Right lobe of liver (tissue), 6 donors: ENCODE measurements around the gene WAS. TPM values are rescaled to one million over a fixed set of nuclear protein-coding genes. Genes with fewer than 3 reads are reported as not detected.

ENCODE experiments used
- ATAC-seq, 4 donors: fragments of 200-7000 bp; cut with Tn5 transposase; one replicate each; pipeline ENCODE4 v1.9.1; 2020; ENCODE audit warnings: mild to moderate bottlenecking in 4 of 4, moderate library complexity in 4 of 4
- DNase-seq, 3 donors: peaks; one replicate each; pipeline ENCODE4 v3.0.0-alpha.2; 2020
- H3K27ac ChIP-seq, 3 donors: fragments of 200-600 bp; one replicate each; pipeline ENCODE4 v1.8.0; 2022
- H3K27me3 ChIP-seq, 2 donors: fragments of 200-600 bp; one replicate each; pipeline ENCODE4 v1.8.0; 2022
- H3K36me3 ChIP-seq, 4 donors: fragments of 200-600 bp; sonication (generic) in 1 of 4; one replicate each; pipeline versions ENCODE4 v1.5.1 to v1.8.0; 2017 to 2022; ENCODE audit warnings: control low read depth in 1 of 4
- H3K4me1 ChIP-seq, 4 donors: fragments of 200-600 bp; sonication (generic) in 1 of 4; one replicate each; pipeline versions ENCODE4 v1.5.1 to v1.8.0; 2017 to 2022; ENCODE audit warnings: control low read depth in 1 of 4
- H3K4me3 ChIP-seq, 3 donors: fragments of 200-600 bp; one replicate each; pipeline ENCODE4 v1.8.0; 2022
- H3K9me3 ChIP-seq, 4 donors: fragments of 200-600 bp; sonication (generic) in 1 of 4; one replicate each; pipeline versions ENCODE4 v1.5.1 to v1.8.0; 2017 to 2022; ENCODE audit warnings: control low read depth in 1 of 4
- CTCF ChIP-seq, 4 donors: fragments of 200-600 bp in 3 of 4; fragments of 450-650 bp in 1 of 4; IDR thresholded peaks; one replicate each; pipeline versions ENCODE4 v1.5.1 to v1.8.0; 2016 to 2022; ENCODE audit warnings: antibody characterized with exemption in 4 of 4, mild to moderate bottlenecking in 2 of 4
- POLR2A ChIP-seq: fragments of 450-650 bp; IDR thresholded peaks from one replicate; pipeline ENCODE4 v1.6.1; 2017; ENCODE audit warnings: antibody characterized with exemption, mild to moderate bottlenecking
- WGBS: methylation state at CpG from one replicate; pipeline ENCODE4 v1.1.6; 2018; ENCODE audit warnings: low coverage, low lambda C conversion rate; ENCODE audit not compliant: insufficient coverage; ENCODE audit errors: missing lambda C conversion rate; 5-methylcytosine and 5-hydroxymethylcytosine counted together
- intact Hi-C, 2 donors: fragments of 100-400 bp; cut with DNase I; formaldehyde crosslinking; loops; one replicate each; pipeline versions ENCODE4 v1.11.2 to v1.14.1; 2022
- total RNA-seq, 6 experiments: library from RNA; depleted of rRNA in 2 of 6; stranded (reverse); fragments of >200 nt in 2 of 6; fragmentation: NEBNext Ultra II Directional in 3 of 6; extraction: Animal tissue kit (Norgen Biotek cat#: 25700) in 3 of 6; gene quantifications; one replicate each; pipeline versions ENCODE4 v1.1.0 to v1.2.4, GENCODE V29; 2016 to 2023
- donor health status: DM: no; HTN: yes; CAD: no.
- donor health status: DM: no; HTN: no; CAD: no.
- donor health status: DM: no; HTN: no; CAD: no.
- donor health status: DM: no; HTN: yes; CAD: no.
- donor health status: DM: no; HTN: yes; CAD: no.

The WAS gene
- total RNA-seq, 6 experiments from 2014 or later = 2.4 to 7.2 (median 4.8) TPM

GRCh38 chrX:48700951-48701653 is 17.5 kb downstream of the WAS start:
- TF ChIP-seq POLR2A (no peak), CTCF (IDR thresholded peaks at IDR 0.05) (no peak)
- Histone ChIP-seq H3K4me3 (no peak overlapping the region), H3K36me3 (no peaks in the 10 kb centered on the region), H3K27me3 (no peaks in the 10 kb centered on the region), H3K4me1 (peaks cover 0 to 5% (median 0%) of the 10 kb centered on the region in 4 donors), H3K27ac (no peak overlapping the region), H3K9me3 (no peaks in the 10 kb centered on the region)
- WGBS = 60% methylated on average over 2 of the region's 3 CpGs
- DNase-seq = no peak
- intact Hi-C loops = no loop called here
- no peak for ATAC-seq

- no peaks in the 10 kb centered on the region for H3K9me3 ChIP-seq
- H3K27me3 ChIP-seq = no peaks in the 10 kb centered on the region
- H3K27ac ChIP-seq = no peak overlapping the region
- DNase-seq (no peak), ATAC-seq (peak in 3 of 4 donors; percentile 24 to 37 (median 28))
- TF ChIP-seq POLR2A = no peak
- no peak for TF ChIP-seq CTCF (IDR thresholded peaks at IDR 0.05)
- H3K36me3 ChIP-seq = no peaks in the 10 kb centered on the region
- H3K4me1 ChIP-seq = peaks cover 0 to 5% (median 0%) of the 10 kb centered on the region in 4 donors
- intact Hi-C loops = no loop called here
- WGBS = no CpG with 5 or more reads among the region's 2 CpGs
- H3K4me3 ChIP-seq = no peak overlapping the region
Measured at GRCh38 chrX:48702032-48702431, 18.4 kb downstream of the WAS start.

GRCh38 chrX:48702716-48703115 is 19.1 kb downstream of the WAS start:
- no peak for ATAC-seq
- H3K27ac ChIP-seq = no peak overlapping the region
- H3K36me3 ChIP-seq = no peaks in the 10 kb centered on the region
- TF ChIP-seq CTCF (IDR thresholded peaks at IDR 0.05) = no peak
- TF ChIP-seq POLR2A = no peak
- H3K9me3 ChIP-seq = no peaks in the 10 kb centered on the region
- no peak overlapping the region for H3K4me3 ChIP-seq
- peaks cover 0 to 5% (median 0%) of the 10 kb centered on the region in 4 donors for H3K4me1 ChIP-seq
- intact Hi-C loops = no loop called here
- WGBS = 35% methylated on average over 2 of the region's 4 CpGs
- no peak for DNase-seq
- H3K27me3 ChIP-seq = no peaks in the 10 kb centered on the region

GRCh38 chrX:48703228-48703627 is 19.6 kb downstream of the WAS start:
- H3K9me3 ChIP-seq = no peaks in the 10 kb centered on the region
- no peaks in the 10 kb centered on the region for H3K36me3 ChIP-seq
- H3K27ac ChIP-seq = no peak overlapping the region
- TF ChIP-seq POLR2A = no peak
- TF ChIP-seq CTCF (IDR thresholded peaks at IDR 0.05) = no peak
- H3K4me1 ChIP-seq = peaks cover 0 to 5% (median 0%) of the 10 kb centered on the region in 4 donors
- WGBS = 71% methylated on average over 7 of the region's 7 CpGs
- intact Hi-C loops = no loop called here
- no peak for DNase-seq
- H3K27me3 ChIP-seq = no peaks in the 10 kb centered on the region
- no peak overlapping the region for H3K4me3 ChIP-seq
- no peak for ATAC-seq
